ENCODE data around the gene ASCC1.

The ASCC1 gene

DNA sequence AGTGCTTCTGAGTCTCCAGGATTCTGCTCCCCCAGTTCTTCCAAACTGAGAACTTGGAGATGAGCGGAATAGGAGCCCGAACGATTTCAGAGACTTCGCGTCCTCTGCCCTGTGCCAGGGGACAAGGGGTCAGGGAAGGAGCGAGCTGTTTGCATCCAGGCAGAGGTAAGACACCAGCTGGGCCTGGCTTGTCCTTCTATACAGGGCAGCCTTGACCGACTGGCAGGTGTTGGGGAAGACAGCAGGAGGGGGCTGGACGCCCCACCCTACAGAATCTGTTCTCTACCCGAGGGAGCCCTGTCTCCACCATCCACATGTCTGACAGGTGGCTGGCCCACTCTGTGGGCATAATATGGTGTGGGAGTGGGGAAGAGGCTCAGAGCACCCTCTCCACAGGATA, 134.9 kb downstream of the ASCC1 start:
- DNase-seq, result no peak

DNA sequence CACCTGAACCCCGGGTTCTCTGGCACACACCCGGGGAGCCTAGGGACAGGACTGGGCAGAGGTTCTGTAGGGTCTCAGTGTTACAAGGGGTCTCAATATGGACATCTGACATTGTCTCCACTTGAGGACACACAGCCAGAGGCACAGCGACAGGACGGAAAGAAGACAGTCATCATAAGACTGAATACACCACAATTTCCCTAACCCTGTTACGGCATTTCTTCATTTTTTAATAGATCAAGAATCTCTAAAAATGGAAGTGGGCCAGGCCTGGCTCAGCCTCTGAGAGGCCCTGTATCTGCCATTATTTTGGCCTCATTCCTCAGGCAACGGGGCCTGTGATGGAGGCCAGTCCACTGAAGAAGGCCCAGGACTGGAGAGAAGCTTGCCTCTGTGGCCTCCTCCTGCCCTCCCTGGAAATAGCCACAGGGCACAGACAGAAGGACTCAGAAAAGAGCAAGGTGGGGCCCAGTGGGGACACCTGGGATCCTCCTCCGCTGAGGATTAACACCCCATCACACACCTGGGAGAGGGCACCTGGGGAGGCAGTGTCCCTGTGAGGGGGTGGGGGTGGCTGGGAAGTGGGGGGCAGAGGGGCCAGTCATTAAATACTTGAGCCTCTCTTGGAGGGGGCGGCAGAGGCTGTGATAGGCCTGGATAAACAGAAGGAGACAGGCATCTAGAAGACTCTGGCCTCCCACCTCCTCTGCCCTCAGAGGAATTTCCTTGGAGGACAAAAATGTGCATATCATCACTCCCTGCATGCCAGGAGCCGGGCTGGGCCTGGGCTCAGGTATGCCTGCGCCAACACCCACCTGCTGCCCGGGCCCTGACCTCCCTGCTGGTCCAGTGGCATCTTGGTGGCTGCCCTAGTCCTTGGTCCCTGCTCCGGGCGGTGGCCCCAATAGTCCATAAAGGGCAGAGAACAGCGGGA, 135.8 kb downstream of the ASCC1 start:
- no peak for DNase-seq

DNA sequence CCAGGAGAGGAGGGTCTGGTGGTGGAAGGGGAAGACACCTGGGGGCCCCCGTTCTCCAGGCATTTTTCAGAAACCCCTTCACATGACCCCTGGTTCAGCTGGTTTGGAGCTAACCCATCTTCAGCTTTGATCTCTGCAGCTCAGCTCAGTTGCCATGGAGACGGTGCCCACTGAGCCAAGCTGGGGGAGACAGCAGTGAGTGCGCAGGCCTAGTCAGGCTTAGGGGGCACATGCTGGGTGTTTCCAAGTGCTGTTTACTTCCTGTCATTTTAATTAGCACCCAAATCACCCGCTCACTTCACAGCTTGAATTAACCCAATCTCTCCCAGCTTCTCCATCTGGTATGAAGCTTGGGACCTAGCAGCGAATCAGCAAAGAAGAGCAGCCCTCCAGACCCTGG, 136.7 kb downstream of the ASCC1 start:
- no peak for DNase-seq

DNA sequence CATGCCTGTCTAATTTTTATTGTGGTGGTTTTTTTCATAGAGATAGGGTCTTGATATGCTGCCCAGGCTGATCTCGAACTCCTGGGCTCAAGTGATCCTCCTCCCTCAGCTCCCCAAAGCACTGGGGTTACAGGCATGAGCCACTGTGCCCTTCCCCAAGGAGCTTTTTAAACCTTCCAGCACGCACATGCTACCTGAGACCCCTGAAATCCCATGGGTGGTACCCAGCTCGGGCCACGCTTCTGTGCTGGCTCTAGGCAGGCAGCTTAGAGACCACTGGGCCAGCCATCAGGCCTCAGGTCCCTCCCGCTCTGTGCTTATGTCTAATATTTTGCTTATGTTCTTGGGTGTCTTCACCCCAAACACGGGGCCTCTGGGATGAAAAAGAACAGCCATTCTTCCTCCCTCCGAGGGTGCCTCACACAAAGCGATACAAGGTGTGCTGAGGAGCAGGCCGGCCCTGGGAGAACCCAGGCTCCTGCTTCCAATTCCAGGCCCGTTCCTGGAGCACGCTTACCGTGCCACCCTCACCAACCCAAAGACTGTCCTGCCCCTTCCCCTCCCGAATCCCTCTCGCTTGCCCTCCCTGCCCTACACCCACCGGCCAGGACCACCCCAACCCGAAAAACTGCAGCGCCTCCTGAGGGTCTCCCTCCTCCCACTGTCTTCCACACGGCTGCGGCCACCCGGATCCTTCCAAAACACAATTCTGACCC, 138.6 kb downstream of the ASCC1 start:
- DNase-seq, result no peak

DNA sequence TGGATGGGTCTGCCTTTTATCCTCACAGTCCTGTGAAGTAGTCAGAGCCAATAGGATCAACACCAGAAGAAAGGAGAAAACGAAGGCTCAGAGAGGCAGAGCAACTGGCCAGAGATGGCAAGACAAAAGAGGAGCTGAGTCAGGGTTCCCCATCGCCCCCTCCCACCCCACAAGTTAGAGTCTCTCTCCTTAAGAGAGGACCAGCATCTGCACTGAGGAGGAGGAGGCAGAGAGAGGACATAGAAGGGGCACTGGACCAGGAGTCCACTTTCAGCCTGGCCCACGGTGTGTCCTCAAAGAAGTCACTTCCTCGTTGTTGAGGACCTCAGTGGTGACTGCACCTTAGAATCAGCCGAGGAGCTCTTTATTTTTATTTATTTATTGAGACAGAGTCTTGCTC, 139.3 kb downstream of the ASCC1 start:
- DNase-seq, result no peak

DNA sequence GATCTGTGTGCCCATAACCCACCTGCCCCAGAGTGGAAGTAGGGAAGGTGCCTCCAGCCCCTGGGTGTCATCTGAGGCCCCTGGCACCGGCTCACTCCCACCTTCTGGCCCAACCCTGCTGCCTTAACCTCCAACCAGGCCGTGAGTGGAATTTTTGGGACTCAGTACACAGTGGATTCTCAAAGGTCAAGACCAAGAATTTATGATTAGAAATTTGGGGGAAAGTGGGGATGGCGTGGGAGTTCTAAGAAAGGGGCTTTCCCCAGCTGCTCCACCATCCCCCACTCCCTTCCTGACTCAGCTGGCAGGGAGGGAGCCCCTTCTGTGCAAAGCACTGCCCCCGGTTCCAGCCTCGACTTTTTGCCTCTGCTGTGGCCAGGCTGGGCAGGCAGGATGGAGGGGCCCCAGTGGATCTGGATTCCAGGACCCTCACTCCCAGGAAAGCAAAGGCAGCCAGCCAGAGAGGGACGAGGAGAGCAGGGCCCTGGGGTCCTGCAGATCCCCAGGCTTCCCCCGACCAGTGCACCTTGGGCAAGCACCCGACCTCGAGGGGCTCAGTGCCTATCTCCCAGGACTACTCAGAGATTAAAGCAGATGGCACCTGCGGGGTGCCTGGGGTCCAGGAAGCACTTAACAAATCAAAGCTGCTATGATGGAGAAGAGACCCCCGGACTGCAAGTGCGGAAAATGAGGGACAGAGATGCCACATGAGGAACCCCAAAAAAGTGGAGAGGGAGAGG, 140.5 kb downstream of the ASCC1 start:
- no peak for DNase-seq

DNA sequence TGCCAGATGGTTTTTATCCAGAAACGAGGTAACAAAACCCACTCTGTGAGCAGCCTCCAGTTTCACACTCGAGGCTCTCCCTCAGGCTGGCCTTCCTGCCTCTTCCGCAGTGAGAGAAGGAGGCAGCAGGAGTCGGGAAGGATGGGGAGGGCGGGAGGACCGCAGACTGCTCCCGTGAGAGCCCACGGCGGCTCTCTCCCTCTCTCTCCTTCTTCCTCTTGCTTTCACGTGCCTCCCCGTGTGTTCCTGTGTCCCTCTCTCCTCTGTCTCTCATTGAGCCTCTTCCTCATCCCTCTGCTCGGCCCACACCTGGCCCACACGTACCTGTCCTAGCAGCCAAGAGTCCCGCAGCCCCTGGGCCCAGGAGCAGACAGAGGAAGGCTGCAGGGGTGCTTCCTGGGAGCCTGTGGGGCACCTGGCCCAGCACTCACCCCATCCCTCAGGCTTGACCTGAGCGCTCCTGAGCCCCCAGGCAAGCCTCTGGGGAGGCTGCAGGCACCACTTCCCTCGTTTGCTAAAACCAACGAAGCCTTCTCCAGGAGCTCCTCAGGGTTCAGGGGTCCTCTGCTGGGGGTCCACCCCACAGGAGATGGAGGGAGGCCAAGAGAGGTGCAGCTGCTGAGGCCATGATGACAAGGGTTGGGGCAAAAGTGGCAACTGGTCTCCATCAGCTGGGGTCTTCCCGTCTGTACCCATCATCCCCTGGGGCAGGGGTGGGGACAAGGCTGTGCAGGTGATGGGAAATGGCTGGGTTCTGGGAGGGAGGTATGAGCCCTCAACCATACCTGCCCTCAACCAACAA, 141.3 kb downstream of the ASCC1 start:
- DNase-seq, result no peak

DNA sequence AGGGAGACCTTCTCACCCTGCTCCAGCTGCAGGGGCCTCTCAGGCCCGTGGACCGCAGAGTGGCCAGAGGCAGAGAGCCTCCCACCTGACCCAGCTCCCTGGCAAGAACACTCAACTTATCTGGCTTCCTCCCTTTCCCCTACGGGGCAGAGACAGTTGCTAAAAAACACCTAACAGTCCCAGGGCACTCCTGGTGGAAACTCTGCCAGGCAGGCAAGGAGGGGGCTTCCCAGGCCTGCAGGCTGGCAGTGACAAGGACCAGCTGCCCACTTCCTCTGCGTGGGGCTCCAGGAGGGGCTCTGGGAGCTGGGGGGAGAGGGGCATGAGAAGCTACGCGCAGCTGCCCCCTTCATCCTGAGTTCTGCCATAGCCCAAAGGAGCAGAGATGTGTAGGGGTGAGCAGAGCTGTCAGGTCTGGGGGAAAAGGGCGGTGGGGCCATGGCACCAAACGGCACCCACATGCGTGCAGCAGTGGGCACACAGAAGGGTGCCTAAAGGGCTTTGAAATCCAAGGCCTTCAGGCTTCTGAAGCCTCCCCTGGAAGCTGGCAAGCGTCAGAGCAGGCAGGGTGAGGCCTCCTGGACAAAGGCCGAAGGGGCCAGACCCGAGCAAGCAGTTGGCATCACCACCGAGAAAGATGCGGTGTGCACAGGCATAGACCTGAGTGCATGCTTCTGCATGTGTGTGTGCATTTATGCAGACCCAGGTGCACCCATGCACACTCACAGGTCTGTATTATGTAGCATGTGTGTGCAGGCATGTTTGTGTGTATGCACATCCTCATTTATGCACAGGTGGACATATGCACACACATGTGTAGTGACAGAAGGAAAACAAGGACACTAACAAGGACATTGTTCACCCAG, 142.1 kb downstream of the ASCC1 start:
- no peak for DNase-seq

DNA sequence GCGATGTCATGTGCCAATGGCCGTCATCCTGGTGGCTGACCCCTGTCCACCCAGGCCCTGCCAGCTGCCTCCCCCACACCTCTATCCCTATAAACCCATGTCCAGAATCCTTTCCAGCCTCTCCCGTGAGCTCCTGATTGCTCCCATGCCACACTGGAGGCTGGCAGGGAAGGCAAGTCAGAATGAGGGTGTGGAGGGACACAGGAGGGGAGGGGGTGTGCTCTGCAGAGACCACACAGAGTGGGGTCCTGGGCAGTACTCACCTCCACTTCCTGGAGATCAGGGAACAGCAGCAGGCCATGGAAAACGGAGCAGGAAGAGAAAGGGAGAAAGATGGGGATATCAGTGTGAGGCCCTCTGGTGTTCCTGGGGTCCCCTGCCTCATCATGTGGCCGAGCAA, 143.4 kb downstream of the ASCC1 start:
- DNase-seq, result no peak

DNA sequence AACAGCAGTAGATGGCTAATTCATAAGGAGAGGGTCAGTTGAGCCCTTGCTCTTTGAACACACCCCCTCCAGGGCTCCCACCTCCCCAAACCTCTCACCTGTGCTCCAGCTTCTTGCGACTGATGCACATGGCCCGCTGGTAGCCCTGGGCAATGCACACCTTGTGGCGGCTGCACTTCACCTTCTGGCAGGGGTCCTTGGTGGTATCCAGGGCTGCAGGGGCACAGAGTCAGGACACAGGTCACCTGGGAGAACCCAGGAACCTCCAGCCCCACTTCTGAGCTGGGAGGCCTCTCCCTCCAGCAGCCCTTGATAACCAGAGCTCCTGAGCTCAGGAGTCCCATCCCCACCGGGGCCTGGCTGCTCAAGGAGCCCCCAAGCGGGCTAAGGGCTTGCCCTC, 144.0 kb downstream of the ASCC1 start:
- DNase-seq, result no peak

DNA sequence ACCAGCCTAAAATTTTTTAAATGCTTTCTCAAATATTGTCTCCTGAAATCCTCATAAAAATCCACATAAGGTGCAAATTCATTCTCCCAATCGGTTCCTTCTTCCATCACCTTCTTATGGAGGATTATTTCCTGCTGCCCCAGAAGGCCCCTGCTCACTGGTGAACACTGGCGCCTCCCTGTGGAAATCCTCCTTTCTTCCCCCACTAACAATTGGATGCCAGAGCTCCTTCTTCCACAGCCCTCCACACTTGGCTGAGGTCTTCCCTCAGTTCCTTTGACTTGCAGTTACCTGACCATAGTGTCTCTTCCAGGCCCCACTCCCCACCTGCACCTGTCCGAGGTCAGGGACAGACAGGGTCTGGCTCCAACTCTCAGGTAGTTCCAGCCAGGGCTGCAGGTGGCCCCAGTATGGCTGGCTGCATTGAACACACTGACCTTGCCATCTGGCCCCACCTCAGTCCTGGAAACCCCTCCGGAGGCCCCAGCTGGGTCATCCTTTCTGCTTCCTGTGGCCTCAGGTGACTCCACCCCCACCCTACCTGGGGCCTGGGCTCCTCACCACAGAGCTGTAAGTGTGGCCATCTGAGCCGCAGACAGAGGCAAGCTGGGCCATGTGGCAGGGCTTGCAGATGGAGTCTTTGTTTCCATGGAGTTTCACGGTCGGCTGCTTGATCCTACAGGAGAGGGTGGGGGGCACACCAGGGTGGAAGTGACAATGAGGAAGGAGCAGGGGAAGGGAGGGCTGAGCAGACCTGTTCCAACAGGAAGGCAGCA, 146.1 kb downstream of the ASCC1 start:
- DNase-seq, result no peak

DNA sequence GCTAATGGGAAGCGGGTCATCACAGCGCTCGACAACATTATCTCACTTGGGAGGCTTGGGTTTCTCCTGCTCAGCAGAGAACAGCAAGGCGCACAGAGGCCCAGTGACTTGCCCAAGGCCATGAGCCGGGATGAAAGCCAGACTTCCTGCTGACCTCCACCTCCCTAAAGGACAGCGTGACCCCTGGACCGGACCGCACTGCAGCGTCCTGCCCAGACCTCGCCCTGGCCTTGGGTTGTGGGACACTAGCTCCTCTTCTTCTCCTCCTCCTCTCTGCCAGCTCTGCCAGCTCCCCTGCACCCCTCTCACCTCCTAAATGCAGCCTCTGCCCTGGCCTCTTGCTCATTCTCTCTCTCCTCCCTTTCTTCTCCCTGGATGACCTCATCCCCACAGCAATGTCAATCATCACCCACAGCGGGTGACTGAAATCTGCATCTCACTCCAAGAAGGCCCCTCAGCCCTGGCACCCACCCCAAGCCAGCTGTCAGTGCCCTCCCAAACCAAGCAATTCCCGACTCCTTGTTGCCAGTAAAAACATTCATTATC, 147.1 kb downstream of the ASCC1 start:
- DNase-seq, result no peak

DNA sequence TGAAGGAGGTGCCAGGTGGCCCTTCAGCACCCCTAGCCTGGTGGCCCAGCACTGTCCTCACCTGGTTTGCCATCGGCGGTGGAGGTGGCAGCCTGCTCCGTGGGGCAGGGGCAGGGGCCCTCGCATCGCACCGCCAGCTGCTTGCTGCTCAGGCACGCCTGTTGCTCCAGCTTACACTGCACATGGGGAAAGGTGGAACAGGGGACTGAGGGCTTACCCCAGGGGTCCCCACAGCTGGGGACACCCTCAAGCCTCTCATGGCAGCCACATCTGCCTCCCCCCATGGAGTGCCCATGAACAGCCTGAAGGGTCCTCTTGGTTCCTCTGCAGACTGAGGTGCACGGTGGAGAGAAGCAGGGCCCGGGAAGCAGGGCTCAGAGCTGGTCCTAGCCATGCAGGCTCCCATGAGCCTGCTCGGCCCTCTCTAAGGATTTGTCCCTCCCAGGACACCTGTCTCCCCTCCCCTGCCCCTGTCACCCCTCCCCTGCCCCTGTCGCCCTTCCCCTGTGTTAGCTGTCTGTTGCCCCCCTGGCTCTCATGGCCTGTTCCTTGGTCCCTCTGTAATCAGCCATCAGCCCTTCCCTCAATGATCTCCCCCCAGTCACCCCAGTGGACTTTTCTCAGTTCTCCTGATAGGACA, 147.8 kb downstream of the ASCC1 start:
- DNase-seq, result no peak

DNA sequence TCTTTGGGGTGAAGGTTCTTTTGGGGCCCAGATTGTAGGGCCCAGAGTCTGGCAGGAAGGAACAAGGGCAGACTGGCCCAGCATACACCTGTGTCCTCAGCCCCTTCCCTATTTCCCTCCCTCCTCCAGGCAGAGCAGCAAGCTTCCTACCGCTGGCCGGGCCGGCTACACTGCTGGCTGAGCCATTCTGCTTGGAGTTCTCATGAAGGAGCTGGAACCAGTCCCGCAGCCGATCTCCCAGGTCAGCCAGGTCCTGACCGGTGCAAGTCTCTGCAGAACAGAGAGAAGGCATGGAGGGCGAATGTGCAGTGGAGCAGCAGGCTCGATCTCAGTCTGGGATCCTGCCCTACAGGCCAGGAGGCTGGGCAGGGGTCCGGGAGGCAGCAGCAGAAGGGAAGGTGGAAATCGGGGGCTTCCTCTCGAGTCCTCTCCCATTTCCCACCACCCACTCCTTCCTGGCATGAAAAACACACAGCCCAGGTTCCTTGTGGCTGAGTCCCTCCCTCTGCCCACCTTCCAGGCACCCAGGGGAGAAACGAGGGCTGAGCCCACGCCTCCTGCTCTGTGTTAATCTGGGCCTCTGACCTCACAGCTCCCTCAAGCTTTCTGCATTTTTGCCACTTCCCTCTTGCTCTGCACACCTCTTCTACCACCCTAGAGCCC, 148.5 kb downstream of the ASCC1 start:
- no peak for DNase-seq

DNA sequence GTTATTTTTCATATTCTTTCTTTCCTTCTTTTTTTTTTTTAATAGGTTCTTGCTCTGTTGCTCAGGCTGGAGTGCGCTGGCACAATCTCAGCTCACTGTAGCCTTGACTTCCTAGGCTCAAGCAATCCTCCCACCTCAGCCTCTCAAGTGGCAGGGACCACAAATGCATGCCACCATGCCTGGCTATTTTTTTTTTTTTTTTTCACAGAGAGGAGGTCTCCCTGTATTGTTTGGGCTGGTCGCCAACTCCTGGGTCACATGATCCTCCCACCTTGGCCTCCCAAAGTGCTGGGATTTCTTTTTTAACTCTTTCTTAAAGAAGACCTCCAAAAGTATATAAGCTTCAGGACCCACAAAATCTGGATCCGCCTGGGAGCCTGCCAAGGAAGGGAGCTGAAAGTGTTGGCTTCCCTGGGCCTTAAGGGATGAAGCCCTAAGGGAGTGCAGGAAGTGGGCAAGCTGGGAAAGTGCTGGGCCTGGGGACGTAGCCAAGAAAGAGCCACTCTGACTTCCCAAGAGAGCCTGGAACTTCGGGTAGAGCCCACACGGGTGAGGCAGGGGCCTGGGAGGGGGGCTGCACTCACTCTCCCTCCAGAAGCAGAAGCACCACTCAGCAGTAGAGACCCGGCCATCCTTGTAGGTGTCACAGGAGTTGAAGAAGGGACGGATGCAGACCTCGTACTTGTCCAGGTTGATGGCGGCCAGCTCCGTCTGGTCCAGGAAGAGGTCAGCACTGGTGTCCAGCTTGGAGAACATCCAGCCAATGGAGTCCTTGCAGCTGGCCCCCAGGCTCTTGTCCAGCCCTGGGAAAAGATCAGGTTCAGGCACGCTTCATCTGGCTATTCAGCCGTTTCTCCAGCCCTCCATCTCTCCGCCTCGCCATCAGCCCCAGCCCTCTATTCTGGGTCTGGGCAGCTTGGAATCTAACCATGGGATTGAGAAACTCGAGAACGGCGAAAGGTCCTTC, 149.5 kb downstream of the ASCC1 start:
- no peak for DNase-seq

DNA sequence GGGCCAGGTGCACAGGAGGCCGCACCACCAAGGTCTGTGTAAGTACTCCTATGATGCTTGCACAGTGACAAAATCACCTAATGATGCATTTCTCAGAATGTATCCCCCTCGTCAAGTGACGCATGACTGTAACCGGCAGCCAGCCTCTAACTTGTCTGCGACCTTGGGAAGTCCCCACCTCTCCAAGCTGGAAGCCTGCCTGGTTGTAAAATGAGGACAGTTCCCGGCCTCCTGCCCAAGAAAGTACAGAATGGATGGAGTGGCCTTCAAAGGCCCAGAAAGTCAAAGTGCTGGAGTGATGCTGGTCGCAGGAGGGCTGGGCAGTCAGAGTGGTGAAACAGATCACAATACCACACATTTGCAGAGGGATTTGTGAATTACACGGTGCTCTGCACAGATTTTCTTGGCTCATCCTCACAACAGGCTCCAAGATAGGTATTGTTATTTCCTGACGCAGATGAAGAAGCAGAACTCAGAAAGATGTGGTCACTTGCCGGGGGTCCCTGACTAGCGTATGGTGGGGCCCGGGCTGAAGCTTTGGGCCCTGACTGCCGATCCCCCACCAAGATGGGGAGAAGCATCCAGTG, 150.5 kb downstream of the ASCC1 start:
- DNase-seq, result no peak

DNA sequence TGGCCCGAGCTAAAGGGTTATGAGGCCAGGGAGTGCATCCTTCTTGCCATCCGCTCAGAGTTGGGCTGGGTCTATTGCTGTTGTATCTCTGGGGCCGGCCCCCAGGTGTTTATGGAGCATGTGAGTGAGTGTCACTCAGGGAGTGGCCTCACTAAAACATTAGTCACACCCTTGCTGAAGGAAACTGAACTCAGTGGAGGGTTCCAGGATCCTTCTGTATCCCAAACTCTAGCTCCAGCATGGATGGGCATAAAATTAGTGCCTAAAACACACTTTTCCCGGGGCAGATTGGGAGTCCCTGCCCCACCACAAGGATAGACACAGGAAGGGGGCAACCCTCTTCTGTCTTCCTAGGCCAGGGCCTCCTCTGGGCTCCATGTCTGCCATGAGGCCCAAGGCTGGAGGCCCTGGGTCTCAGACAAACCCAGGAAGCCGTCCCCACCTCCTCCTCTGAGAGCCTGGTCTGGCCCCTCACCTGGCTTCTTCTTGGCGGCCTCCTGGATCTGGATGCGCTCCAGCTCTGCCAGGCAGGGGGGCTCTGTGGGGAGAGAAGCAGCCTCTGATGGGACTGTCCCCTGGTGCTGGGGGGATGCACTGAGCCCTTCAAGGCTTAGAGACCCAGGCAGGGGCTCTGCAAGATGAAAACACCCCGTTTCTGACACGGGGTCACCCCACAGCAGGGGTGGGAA, 152.2 kb downstream of the ASCC1 start:
- no peak for DNase-seq

All from fibroblast of skin of back (primary cell).